NT2/D1 (cell line): ENCODE measurements around the gene DENND5B.

Experiments used
- SUZ12 ChIP-seq: IDR thresholded peaks from 2 replicates; pipeline ENCODE4 v1.6.1; 2011; ENCODE audit not compliant: insufficient read length, insufficient read depth; ENCODE audit errors: extremely low read depth
- YY1 ChIP-seq: IDR thresholded peaks from 2 replicates; pipeline ENCODE4 v1.6.1; 2011; ENCODE audit not compliant: insufficient read length, insufficient read depth
- ZNF274 ChIP-seq: IDR thresholded peaks from 2 replicates; pipeline ENCODE4 v1.6.1; 2011; ENCODE audit warnings: mild to moderate bottlenecking, low read depth, low read length

- TF ChIP-seq YY1, result no peak
- TF ChIP-seq ZNF274, result no peak
- TF ChIP-seq SUZ12, result no peak
Observed at GRCh38 chr12:31363831-31364230, 227.1 kb downstream of the DENND5B start.
